ENCODE results near the gene COL11A2. TPM values are rescaled to one million over a fixed set of nuclear protein-coding genes. Genes with fewer than 3 reads are reported as not detected.

The COL11A2 gene
- total RNA-seq, 1 donor from 2014 or later: 1.2 TPM

DNA sequence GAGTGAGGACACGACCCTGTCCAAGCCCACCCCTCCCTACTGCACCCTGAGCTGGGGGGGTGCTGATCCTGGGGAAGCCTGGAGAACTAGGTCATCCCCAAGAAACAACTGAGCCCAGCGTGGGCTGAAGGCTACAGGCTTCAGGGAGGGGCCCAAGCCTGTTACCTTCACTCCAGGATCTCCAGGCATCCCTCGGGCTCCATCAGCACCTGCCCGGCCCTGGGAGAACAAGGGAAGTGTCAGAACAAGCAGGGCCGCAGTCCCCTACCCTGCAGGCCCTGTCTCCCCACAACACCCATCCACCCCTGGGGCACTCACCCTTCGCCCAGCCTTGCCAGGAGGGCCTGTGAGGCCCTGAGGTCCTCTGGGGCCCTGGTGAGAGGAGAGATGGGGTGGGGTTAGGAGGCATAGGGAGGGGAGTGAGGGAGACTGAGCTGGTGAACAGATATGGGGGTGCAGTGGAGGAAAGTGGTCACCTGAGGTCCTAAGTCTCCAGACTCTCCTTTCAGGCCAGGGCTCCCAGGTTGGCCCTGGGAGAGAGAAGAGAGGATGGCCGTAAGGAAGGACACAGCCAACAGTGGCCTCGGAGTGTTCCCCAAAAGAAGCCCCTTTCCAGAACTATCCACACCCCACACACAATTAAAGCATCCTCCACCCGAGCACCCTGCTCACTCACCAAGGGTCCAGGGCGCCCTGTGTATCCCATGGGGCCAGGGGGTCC lies 13.4 kb downstream of the COL11A2 start:
- Histone ChIP-seq H3K4me1 (no peaks in the 10 kb centered on the region), H3K27ac (no peak overlapping the region), H3K36me3 (no peaks in the 10 kb centered on the region), H3K4me3 (no peak overlapping the region), H3K9me3 (no peaks in the 10 kb centered on the region), H3K27me3 (no peaks in the 10 kb centered on the region)
- ATAC-seq: no peak
- TF ChIP-seq, protein P1, sequence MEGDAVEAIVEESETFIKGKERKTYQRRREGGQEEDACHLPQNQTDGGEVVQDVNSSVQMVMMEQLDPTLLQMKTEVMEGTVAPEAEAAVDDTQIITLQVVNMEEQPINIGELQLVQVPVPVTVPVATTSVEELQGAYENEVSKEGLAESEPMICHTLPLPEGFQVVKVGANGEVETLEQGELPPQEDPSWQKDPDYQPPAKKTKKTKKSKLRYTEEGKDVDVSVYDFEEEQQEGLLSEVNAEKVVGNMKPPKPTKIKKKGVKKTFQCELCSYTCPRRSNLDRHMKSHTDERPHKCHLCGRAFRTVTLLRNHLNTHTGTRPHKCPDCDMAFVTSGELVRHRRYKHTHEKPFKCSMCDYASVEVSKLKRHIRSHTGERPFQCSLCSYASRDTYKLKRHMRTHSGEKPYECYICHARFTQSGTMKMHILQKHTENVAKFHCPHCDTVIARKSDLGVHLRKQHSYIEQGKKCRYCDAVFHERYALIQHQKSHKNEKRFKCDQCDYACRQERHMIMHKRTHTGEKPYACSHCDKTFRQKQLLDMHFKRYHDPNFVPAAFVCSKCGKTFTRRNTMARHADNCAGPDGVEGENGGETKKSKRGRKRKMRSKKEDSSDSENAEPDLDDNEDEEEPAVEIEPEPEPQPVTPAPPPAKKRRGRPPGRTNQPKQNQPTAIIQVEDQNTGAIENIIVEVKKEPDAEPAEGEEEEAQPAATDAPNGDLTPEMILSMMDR (IDR thresholded peaks at IDR 0.05): no peak
- no peak for DNase-seq
- intact Hi-C loops (cut with DNase I): no loop called here

DNA sequence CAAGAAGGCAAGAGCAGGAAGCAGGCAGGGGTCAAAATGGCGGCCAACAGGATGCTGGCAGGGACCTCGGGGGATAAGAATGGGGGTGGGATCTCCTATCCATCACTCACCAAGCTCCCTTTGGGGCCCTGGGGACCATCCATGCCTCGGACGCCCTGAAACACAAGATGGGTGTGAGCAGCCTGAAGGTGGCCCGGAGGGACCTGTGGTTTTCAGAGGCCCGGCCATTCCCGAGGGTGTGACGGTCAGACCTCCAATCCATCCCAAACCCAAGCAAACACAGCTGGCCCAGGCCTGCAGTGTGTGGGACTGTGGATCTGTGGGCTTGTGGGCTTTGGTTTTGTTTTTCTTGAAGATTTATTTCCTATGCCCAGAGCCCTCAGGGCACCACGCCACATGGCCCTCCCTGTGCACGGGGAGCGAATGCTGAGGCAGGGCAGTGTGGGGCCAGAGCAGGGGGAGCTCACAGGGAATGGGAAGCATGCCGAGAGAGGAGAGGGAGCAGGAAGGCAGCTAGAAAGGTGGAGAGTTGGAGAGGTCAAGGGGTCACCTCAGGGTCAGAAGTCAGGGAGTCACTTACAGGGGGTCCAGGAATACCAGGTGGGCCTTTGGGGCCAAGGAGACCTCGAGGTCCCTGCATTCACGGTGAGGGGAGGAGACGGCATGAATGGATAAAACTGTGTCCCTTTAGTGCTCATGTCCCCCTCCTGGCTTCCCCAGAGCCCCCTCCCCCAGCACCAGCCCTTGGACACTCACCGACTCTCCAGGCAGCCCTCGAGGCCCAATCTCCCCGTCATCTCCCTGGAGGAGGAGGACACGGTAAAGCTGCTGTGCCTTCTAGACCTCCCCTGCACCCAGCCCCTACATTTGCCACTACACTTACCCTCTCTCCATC lies 14.5 kb downstream of the COL11A2 start:
- Histone ChIP-seq H3K9me3 (no peaks in the 10 kb centered on the region), H3K36me3 (no peaks in the 10 kb centered on the region), H3K27ac (no peak overlapping the region), H3K4me1 (no peaks in the 10 kb centered on the region), H3K27me3 (no peaks in the 10 kb centered on the region), H3K4me3 (no peak overlapping the region)
- ATAC-seq (no peak), DNase-seq (no peak)
- TF ChIP-seq, protein P1 (IDR thresholded peaks at IDR 0.05): no peak
- intact Hi-C loops (cut with DNase I): no loop called here

DNA sequence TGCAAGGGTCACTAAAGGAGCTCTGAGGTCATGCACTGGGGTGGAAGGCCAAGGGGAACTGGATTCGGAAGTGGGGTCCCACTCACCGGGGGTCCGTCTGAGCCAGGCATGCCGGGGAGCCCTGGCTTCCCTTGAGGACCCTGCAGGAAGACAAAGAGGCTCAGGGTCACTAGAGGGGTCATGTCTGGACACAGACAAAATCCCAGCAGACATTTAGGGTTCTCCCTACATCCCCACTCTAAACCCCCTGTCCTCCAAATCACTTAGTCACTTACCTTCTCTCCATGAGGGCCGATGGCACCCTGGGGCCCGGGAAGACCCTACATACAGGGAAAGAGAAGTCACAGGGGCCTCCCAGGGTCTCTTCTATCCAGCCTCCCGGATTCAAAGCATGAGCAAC lies 15.4 kb downstream of the COL11A2 start:
- intact Hi-C loops (cut with DNase I): no loop called here
- Histone ChIP-seq H3K4me1 (no peaks in the 10 kb centered on the region), H3K27ac (no peak overlapping the region), H3K4me3 (no peak overlapping the region), H3K9me3 (no peaks in the 10 kb centered on the region), H3K27me3 (no peaks in the 10 kb centered on the region), H3K36me3 (no peaks in the 10 kb centered on the region)
- ATAC-seq (no peak), DNase-seq (peak; percentile 39)
- TF ChIP-seq, protein P1 (IDR thresholded peaks at IDR 0.05): no peak

DNA sequence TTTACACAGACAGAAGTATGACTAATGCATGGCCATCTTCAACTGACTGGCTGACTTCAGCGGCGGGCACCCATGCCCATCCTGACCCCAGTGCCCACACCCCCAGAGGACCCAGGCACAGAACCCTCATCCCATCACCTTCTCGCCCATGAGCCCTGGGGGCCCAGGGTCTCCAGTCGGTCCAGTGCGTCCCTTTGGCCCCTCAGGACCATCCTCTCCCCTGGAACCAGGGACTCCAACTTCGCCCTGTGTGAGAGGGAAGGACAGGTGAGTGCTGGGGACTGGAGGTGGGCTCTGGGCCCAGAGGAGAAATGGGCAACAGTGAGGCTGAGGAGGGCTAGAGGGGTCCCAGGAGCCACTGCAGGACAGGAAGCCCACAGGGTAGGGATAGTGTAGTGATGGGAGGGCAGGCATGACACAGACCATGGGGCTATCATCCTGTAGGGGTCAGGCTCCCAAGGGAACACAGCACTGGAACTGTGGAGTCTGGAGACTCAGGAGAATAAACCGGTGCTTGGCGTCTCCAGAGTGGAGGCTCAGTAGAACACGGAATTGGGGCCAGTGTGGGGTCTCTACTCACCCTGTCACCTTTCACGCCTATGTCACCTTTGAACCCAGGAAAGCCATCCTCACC lies 16.7 kb downstream of the COL11A2 start:
- ATAC-seq: no peak
- intact Hi-C loops (cut with DNase I): no loop called here
- TF ChIP-seq, protein P1 (IDR thresholded peaks at IDR 0.05): no peak
- Histone ChIP-seq H3K36me3 (no peaks in the 10 kb centered on the region), H3K27ac (no peak overlapping the region), H3K27me3 (no peaks in the 10 kb centered on the region), H3K4me3 (no peak overlapping the region), H3K4me1 (no peaks in the 10 kb centered on the region), H3K9me3 (no peaks in the 10 kb centered on the region)
- DNase-seq: peak; percentile 40

DNA sequence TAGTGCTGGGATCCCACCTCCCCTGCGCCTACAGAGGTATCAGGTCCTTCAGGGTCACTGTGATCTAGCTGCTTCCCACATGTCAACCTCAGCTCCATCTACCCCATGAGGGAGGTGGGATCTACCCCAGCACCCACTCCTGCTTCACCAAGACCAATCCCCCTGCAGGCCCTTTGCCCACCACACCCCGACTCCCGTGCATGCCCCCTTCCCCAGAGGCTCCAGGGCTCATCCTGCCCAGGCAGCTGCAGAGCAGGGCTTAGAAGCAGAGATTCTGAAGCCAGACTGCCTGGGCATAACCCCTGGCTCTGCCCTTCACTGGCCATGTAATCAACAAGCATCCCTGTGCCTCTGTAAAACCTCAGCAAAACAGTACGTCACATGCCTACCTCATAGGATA lies 17.5 kb downstream of the COL11A2 start:
- intact Hi-C loops (cut with DNase I): no loop called here
- Histone ChIP-seq H3K27ac (no peak overlapping the region), H3K4me3 (no peak overlapping the region), H3K36me3 (no peaks in the 10 kb centered on the region), H3K4me1 (no peaks in the 10 kb centered on the region), H3K27me3 (no peaks in the 10 kb centered on the region), H3K9me3 (no peaks in the 10 kb centered on the region)
- TF ChIP-seq, protein P1 (IDR thresholded peaks at IDR 0.05): no peak
- DNase-seq: peak; percentile 52
- no peak for ATAC-seq

All from upper lobe of right lung (tissue), 1 donor.